Left lung (tissue), 10 donors: ENCODE results near the gene TOR1B. TPM values are rescaled to one million over a fixed set of nuclear protein-coding genes. Genes with fewer than 3 reads are reported as not detected.

Experiments
- ATAC-seq: fragments of 200-7000 bp; cut with Tn5 transposase; one replicate; pipeline ENCODE4 v1.9.1; 2020; ENCODE audit warnings: moderate library complexity
- DNase-seq, 4 donors: peaks; one replicate each; pipeline ENCODE4 v3.0.0-alpha.2; 2013 to 2020
- H3K27ac ChIP-seq, 2 donors: fragments of 200-600 bp; sonication (generic) in 1 of 2; one replicate each; pipeline versions ENCODE4 v1.5.0 to v1.8.0; 2020 to 2021
- H3K27me3 ChIP-seq, 2 donors: fragments of 200-600 bp; sonication (generic) in 1 of 2; one replicate each; pipeline versions ENCODE4 v1.5.0 to v1.8.0; 2020 to 2021
- H3K36me3 ChIP-seq, 2 donors: fragments of 200-600 bp; sonication (generic) in 1 of 2; one replicate each; pipeline versions ENCODE4 v1.5.0 to v1.8.0; 2020 to 2021
- H3K4me1 ChIP-seq, 2 donors: fragments of 200-600 bp; one replicate each; pipeline ENCODE4 v1.8.0; 2021
- H3K4me3 ChIP-seq, 2 donors: fragments of 200-600 bp; sonication (generic) in 1 of 2; one replicate each; pipeline versions ENCODE4 v1.5.0 to v1.8.0; 2020 to 2021; ENCODE audit warnings: mild to moderate bottlenecking in 1 of 2
- H3K9me3 ChIP-seq, 2 donors: fragments of 200-600 bp; sonication (generic) in 1 of 2; one replicate each; pipeline versions ENCODE4 v1.5.0 to v1.8.0; 2020 to 2021
- CTCF ChIP-seq, 2 donors: fragments of 200-600 bp; sonication (generic) in 1 of 2; IDR thresholded peaks; one replicate each; pipeline versions ENCODE4 v1.5.0 to v1.8.0; 2021; ENCODE audit warnings: antibody characterized with exemption in 2 of 2
- intact Hi-C, 2 donors: fragments of 100-400 bp; cut with DNase I; formaldehyde crosslinking; loops; one replicate each; pipeline versions ENCODE4 v1.11.2 to v1.14.2; 2022
- polyA plus RNA-seq, 6 donors: library from polyadenylated mRNA; unstranded; fragments of 120-200 nt; gene quantifications; one replicate each; pipeline ENCODE4 v1.2.1, GENCODE V29; 2013; ENCODE audit not compliant: insufficient read length in 6 of 6
- total RNA-seq, 2 donors: library from RNA; stranded (reverse); fragmentation: NEBNext Ultra II Directional; extraction: Animal tissue kit (Norgen Biotek cat#: 25700); gene quantifications; one replicate each; pipeline ENCODE4 v1.2.1, GENCODE V29; 2021
- donor health status: DM: no; HTN: yes; CAD: no.
- donor health status: DM: no; HTN: no; CAD: no.

The TOR1B gene
- total and polyA plus RNA-seq, 8 donors = 19.0 to 32.1 (median 22.0) TPM

GRCh38 chr9:129850821-129851550 lies 48.0 kb downstream of the TOR1B start:
- H3K27ac ChIP-seq = no peak overlapping the region
- TF ChIP-seq CTCF (IDR thresholded peaks at IDR 0.05) = no peak
- intact Hi-C loops = no loop called here
- peaks cover 0 to 56% of the 10 kb centered on the region in 2 donors for H3K36me3 ChIP-seq
- ATAC-seq = no peak
- H3K9me3 ChIP-seq = no peaks in the 10 kb centered on the region
- DNase-seq = no peak
- H3K27me3 ChIP-seq = no peaks in the 10 kb centered on the region
- no peak overlapping the region for H3K4me3 ChIP-seq
- peaks cover 0 to 10% of the 10 kb centered on the region in 2 donors for H3K4me1 ChIP-seq

DNA sequence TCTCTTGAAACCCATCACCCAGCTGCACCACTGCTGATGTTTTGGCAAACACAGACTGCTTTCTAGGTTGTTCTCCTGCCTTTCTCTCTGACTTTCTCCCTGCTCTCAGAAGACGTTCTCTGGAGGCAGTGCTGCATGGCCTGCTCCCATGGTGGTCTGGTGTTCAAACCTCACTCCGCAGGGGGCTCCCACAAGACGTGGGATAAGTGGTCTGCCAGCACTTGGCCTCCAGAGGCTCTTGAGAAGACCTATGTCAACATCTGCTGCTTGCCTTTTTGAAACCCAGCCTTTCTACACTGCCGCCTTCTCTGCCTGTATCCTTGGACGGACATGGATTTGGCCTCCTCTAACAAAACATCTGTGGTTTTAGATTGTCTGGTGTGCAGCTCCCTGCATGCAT lies 48.8 kb downstream of the TOR1B start:
- no peak for DNase-seq
- Histone ChIP-seq H3K4me1 (peaks cover 0 to 10% of the 10 kb centered on the region in 2 donors), H3K36me3 (peaks cover 0 to 63% of the 10 kb centered on the region in 2 donors), H3K4me3 (no peak overlapping the region), H3K27me3 (no peaks in the 10 kb centered on the region), H3K9me3 (no peaks in the 10 kb centered on the region), H3K27ac (no peak overlapping the region)
- no peak for ATAC-seq
- TF ChIP-seq CTCF (IDR thresholded peaks at IDR 0.05) = no peak
- intact Hi-C loops = no loop called here

GRCh38 chr9:129852579-129852978 lies 49.6 kb downstream of the TOR1B start:
- Histone ChIP-seq H3K27ac (peak overlapping the region in 1 of 2 donors; percentile 39), H3K36me3 (peaks cover 0 to 69% of the 10 kb centered on the region in 2 donors), H3K27me3 (no peaks in the 10 kb centered on the region), H3K4me1 (peaks cover 0 to 4% of the 10 kb centered on the region in 2 donors), H3K9me3 (no peaks in the 10 kb centered on the region), H3K4me3 (no peak overlapping the region)
- DNase-seq = no peak
- ATAC-seq = no peak
- intact Hi-C loops = no loop called here
- TF ChIP-seq CTCF (IDR thresholded peaks at IDR 0.05) = no peak

DNA sequence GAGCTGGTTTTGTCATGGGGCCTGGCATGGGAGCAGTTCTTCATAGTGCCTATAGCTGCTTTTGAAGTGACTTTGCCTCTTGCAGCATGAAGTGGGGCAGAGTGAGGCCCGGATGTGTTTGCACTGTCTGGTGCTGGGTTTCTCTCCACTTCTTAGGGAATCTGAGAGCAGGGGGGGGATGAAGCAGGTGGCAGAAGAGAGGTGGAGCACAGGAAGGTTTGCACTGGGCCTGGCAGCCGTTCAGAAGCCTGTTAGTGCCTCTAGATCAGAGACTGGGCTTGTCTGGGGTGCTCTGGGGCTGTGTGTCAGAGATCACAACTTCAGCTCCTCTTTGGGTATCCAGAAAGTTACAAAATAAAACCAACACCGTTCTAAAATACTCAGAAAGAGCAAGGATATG lies 50.6 kb downstream of the TOR1B start:
- Histone ChIP-seq H3K4me1 (peaks cover 0 to 4% of the 10 kb centered on the region in 2 donors), H3K9me3 (no peaks in the 10 kb centered on the region), H3K36me3 (peaks cover 0 to 80% of the 10 kb centered on the region in 2 donors), H3K27ac (no peak overlapping the region), H3K27me3 (no peaks in the 10 kb centered on the region), H3K4me3 (no peak overlapping the region)
- TF ChIP-seq CTCF (IDR thresholded peaks at IDR 0.05) = no peak
- DNase-seq (no peak), ATAC-seq (no peak)
- intact Hi-C loops = no loop called here

DNA sequence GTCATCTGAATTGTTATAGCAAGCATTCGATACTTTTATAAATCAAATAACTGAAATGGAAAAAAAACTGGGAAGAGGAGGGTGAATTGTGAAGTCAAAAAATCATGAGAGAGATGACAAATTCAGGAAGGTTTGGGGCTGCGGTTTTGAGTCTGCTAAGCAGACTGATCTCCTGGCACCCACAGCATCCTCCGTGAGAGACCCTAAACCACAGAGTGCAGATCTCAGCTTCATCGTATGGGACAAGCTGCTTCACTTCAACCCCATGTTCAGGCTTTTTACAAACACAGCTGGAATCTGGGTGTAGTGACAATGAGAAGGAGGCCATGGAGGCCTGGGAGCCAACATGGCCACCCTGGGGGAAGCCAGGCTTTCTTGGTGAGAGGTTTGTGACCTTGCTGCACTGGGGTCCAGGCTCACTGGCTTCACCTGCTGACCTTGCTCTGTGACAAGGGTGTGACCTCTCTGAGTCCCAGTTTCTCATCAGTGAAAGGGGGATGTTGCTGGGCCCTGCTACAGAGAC lies 51.7 kb downstream of the TOR1B start:
- no peak for DNase-seq
- Histone ChIP-seq H3K9me3 (no peaks in the 10 kb centered on the region), H3K27me3 (no peaks in the 10 kb centered on the region), H3K4me1 (peaks cover 0 to 4% of the 10 kb centered on the region in 2 donors), H3K36me3 (peaks cover 0 to 84% of the 10 kb centered on the region in 2 donors), H3K4me3 (no peak overlapping the region), H3K27ac (no peak overlapping the region)
- no peak for ATAC-seq
- TF ChIP-seq CTCF (IDR thresholded peaks at IDR 0.05) = no peak
- intact Hi-C loops = no loop called here
